ENCODE measurements around the gene RDX. TPM values are rescaled to one million over a fixed set of nuclear protein-coding genes. Genes with fewer than 3 reads are reported as not detected.
"Not testable (repeated sequence)": the region's sequence is repeated elsewhere in the genome, so short reads cannot be mapped to it uniquely, and the experiment has no call there.

RDX gene
- total RNA-seq, 4 donors from 2014 or later = 58.7 to 135 (median 91.6) TPM

DNA sequence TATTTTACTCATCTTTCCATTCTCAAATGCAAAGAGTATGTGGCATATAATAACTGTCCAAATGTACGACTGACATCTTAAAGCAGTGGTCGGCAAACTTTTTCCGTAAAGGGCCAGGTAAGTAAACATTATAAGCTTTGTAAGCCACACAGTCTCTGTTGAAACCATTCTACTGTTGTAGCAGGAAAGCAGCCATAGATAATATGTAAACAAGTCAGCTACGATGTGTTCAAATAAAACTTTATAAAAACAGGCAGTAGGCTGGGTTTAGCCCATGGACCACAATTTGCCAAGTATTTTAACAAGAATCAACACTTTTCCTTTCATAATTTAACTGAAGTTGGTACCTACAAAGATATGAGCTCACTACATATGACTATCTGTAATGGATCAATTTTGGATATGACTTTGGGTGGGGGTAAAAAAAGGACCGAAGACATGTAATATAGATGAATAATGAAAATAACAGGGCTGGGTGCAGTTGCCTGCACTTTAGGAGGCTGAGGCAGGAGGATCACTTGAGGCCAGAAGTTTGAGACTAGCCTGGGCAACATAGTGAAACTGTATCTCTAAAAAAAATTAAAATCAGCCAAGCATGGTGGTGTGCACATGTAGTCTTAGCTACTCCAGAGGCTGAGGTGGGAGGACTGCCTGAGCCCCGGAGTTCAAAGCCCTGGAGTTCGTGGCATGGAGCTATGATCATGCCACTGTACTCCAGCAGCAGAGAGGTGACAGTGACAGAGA, 5.7 kb downstream of the RDX start:
- ATAC-seq (ENCODE audit: low FRiP score) (no peak), DNase-seq (ENCODE audit: low spot score) (no peak)
- TF ChIP-seq, protein P1, sequence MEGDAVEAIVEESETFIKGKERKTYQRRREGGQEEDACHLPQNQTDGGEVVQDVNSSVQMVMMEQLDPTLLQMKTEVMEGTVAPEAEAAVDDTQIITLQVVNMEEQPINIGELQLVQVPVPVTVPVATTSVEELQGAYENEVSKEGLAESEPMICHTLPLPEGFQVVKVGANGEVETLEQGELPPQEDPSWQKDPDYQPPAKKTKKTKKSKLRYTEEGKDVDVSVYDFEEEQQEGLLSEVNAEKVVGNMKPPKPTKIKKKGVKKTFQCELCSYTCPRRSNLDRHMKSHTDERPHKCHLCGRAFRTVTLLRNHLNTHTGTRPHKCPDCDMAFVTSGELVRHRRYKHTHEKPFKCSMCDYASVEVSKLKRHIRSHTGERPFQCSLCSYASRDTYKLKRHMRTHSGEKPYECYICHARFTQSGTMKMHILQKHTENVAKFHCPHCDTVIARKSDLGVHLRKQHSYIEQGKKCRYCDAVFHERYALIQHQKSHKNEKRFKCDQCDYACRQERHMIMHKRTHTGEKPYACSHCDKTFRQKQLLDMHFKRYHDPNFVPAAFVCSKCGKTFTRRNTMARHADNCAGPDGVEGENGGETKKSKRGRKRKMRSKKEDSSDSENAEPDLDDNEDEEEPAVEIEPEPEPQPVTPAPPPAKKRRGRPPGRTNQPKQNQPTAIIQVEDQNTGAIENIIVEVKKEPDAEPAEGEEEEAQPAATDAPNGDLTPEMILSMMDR (IDR thresholded peaks at IDR 0.05) = no peak

DNA sequence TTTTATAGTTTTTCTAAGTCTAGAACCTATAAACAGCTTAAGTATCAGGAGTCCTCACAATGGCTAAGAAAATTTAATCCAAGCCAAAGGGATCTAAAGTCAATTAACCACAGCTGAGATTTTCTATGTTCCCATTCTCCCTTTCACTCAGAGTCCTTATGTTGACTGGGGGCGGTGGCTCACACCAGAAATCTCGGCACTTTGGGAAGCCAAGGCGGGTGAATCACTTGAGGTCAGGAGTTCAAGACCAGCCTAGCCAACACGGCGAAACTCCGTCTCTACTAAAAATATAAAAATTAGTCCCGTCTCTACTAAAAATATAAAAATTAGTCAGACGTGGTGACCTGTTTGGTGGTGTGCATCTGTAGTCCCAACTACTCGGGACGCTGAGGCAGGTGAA, 6.9 kb downstream of the RDX start:
- TF ChIP-seq, protein P1 (IDR thresholded peaks at IDR 0.05) = no peak
- ATAC-seq (ENCODE audit: low FRiP score) = no peak
- no peak for DNase-seq (ENCODE audit: low spot score)

DNA sequence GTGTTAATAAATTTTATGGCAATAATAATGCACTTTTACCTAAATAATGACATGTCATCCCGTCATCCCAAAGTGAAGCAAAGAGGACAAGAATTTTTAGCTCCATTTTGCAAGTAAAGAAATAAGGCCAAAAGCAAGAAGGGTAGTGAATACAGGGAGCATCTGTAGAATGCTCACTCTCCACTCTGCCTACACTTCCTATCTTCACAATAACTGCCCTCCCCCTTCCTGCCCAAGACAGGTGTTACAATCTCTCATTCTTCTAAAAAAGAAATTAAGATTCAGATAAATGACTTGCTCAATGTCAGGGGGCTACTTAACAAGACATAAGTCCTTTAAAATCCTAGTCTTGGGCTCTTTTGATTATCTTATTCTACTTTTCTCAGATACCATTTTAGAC, 8.9 kb downstream of the RDX start:
- TF ChIP-seq, protein P1 (IDR thresholded peaks at IDR 0.05) = no peak
- DNase-seq (ENCODE audit: low spot score) = no peak
- no peak for ATAC-seq (ENCODE audit: low FRiP score)

DNA sequence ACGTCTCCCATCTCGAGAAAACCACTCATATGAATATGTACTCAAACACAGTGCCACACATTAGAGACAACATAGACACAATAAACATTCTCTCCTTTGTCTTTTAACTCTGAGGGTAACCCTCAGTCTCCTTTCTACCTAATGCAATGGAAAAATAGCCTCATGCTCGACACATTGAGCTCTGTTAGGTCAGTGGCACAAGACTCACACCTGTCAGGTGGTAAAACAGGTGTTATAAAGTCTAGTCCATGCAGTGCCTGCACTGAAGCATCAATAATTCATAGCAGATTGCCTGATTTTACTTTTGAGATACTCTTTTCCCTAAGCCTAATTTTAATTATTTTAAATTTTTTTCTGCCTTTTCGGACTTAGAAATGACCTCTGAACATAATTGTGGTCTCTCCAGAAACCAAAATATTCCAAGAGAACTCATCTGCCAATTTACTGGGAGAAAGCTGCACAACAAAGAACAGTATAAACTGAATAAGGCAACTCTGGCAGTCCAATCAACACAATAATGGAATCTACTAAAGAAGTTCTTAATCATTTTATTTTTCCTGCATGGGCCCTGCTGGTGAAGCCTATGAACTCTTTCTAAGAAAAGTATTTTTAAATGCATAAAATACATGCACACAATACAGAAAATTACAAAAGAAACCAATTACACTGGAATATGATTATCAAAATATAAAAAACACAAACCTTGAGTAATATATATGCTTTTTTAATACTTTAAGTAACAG, 9.9 kb downstream of the RDX start:
- ATAC-seq (ENCODE audit: low FRiP score) (no peak), DNase-seq (ENCODE audit: low spot score) (no peak)
- TF ChIP-seq, protein P1 (IDR thresholded peaks at IDR 0.05) = no peak

DNA sequence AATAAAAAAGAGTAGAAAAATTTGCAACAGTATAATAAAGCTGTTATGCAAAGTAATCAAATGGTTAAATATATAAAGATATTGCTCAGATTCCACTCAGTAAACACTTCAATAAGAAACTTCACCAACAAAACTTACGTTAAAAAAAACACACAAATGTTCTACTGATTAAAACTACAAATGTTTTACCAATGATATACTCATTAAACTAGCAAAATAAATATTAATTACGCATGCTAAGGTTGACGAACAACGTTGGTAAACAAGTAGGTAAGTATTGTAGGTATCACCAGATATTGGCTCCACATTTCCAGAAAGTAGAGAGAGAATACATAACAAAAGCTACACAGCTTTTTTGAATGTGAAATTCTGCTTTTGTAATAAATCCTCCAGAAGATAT, 12.6 kb downstream of the RDX start:
- TF ChIP-seq, protein P1 (IDR thresholded peaks at IDR 0.05) = no peak
- DNase-seq (ENCODE audit: low spot score) (no peak), ATAC-seq (ENCODE audit: low FRiP score) (no peak)

DNA sequence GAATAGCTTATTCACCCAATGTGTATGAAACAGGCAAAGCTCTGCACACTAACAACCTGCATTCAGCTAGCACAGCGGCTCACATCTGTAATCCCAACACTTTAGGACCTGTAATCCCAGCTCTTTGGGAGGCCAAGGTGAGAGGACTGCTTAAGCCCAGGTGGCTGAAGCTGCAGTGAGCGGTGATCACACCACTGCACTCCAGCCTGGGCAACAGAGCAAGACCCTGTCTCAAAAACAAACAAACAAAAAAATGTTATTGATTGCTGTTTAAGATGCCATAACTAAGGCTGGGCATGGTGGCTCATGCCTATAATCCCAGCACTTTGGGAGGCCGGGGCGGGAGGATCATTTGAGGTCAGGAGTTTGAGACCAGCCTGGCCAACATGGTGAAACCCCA, 15.8 kb downstream of the RDX start:
- not testable (repeated sequence) for ATAC-seq (ENCODE audit: low FRiP score); DNase-seq (ENCODE audit: low spot score)

DNA sequence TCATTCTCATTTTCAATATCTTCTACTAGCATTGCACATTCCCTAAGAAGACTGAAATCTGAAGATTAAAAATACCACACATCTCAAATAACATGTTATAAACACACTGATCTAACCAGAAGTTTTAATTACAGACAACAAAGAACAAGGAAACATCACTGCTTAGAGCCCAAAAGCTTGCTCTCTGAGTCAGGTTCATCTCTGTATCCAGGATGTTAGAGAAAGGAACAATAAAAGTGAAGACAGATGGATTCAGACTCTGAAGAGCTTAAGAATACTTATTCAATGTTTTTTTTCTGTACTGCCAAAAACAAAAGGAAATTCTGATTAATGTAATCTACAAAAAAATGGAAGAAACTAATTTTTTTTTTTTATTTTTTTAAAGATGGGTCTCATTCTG, 16.5 kb downstream of the RDX start:
- TF ChIP-seq, protein P1 (IDR thresholded peaks at IDR 0.05) = no peak
- ATAC-seq (ENCODE audit: low FRiP score) (no peak), DNase-seq (ENCODE audit: low spot score) (no peak)
